HEK293 (cell line): ENCODE measurements around the gene RPL35.

Source experiments
- CTCF ChIA-PET: fragments of 350-600 bp; formaldehyde crosslinking; extraction: SDS; loops from one replicate; lab custom pipeline; 2021; ENCODE audit warnings: antibody characterized with exemption; lab: Yijun Ruan, JAX
- POLR2A ChIA-PET: fragments of 300-600 bp; formaldehyde crosslinking; extraction: SDS; loops from one replicate; lab custom pipeline; 2020; ENCODE audit warnings: antibody characterized with exemption, inconsistent platforms; lab: Yijun Ruan, JAX
- H3K27ac ChIP-seq: fragments of 200-500 bp; sonication (Bioruptor generic); 2 replicates; pipeline ENCODE4 v1.5.1; 2014; ENCODE audit warnings: low read depth, low read length, control low read depth, inconsistent platforms; ENCODE audit errors: extremely low read depth
- H3K36me3 ChIP-seq, 2 experiments: fragments of 200-500 bp in 1 of 2; sonication (Bioruptor generic) in 1 of 2; 1 replicate in 1 of 2; 2 replicates in 1 of 2; pipeline ENCODE4 v1.5.1; 2014 to 2017; ENCODE audit warnings: inconsistent platforms in 2 of 2, low read length in 2 of 2; ENCODE audit not compliant: control insufficient read depth in 2 of 2, insufficient read depth in 1 of 2
- H3K4me1 ChIP-seq: fragments of 200-500 bp; sonication (Bioruptor generic); 2 replicates; pipeline ENCODE4 v1.5.1; 2014; ENCODE audit warnings: mild to moderate bottlenecking, low read length, inconsistent platforms; ENCODE audit not compliant: control insufficient read depth, insufficient read depth
- H3K4me3 ChIP-seq: 2 replicates; pipeline ENCODE4 v1.5.1; 2011; ENCODE audit warnings: low read depth, mild to moderate bottlenecking, control low read depth, low read length, moderate library complexity
- H3K9me3 ChIP-seq: fragments of 200-500 bp; sonication (Bioruptor generic); 2 replicates; pipeline ENCODE4 v1.5.1; 2014; ENCODE audit warnings: low read depth, low read length, inconsistent platforms; ENCODE audit not compliant: control insufficient read depth, insufficient read depth
- MEIS1 ChIP-seq: sonication (generic); formaldehyde crosslinking; IDR thresholded peaks from 2 replicates; pipeline ENCODE4 v1.8.1; 2022; ENCODE audit warnings: missing genetic modification reagents, mild to moderate bottlenecking, borderline replicate concordance
- SP7 ChIP-seq: fragments of 450-650 bp; formaldehyde crosslinking; IDR thresholded peaks from 2 replicates; pipeline ENCODE4 v1.5.1; 2016; ENCODE audit warnings: missing biosample characterization, missing genetic modification characterization
- YY1 ChIP-seq: fragments of 450-650 bp; formaldehyde crosslinking; IDR thresholded peaks from 2 replicates; pipeline ENCODE4 v1.5.1; 2018; ENCODE audit warnings: missing biosample characterization, missing genetic modification characterization
- ZBTB17 ChIP-seq: fragments of 450-650 bp; formaldehyde crosslinking; IDR thresholded peaks from 2 replicates; pipeline ENCODE4 v1.5.1; 2016; ENCODE audit warnings: missing biosample characterization, missing genetic modification characterization
- ZFP3 ChIP-seq: fragments of 450-650 bp; formaldehyde crosslinking; IDR thresholded peaks from 2 replicates; pipeline ENCODE4 v1.5.1; 2016; ENCODE audit warnings: low read depth, missing biosample characterization, missing genetic modification characterization
- ZFP37 ChIP-seq: fragments of 450-650 bp; formaldehyde crosslinking; IDR thresholded peaks from 2 replicates; pipeline ENCODE4 v1.5.1; 2016; ENCODE audit warnings: missing biosample characterization, missing genetic modification characterization
- ZNF112 ChIP-seq: fragments of 450-650 bp; formaldehyde crosslinking; IDR thresholded peaks from 2 replicates; pipeline ENCODE4 v1.5.0; 2017; ENCODE audit warnings: missing biosample characterization, missing genetic modification characterization
- ZNF155 ChIP-seq: fragments of 450-650 bp; formaldehyde crosslinking; IDR thresholded peaks from 2 replicates; pipeline ENCODE4 v1.5.1; 2016; ENCODE audit warnings: missing biosample characterization, missing genetic modification characterization
- ZNF214 ChIP-seq: fragments of 450-650 bp; formaldehyde crosslinking; IDR thresholded peaks from 2 replicates; pipeline ENCODE4 v1.5.1; 2017; ENCODE audit warnings: missing biosample characterization, mild to moderate bottlenecking, missing genetic modification characterization, borderline replicate concordance
- ZNF26 ChIP-seq: fragments of 450-650 bp; formaldehyde crosslinking; IDR thresholded peaks from 2 replicates; pipeline ENCODE4 v1.5.1; 2016; ENCODE audit warnings: missing biosample characterization, missing genetic modification characterization
- ZNF423 ChIP-seq: fragments of 450-650 bp; formaldehyde crosslinking; IDR thresholded peaks from 2 replicates; pipeline ENCODE4 v1.5.1; 2016; ENCODE audit warnings: missing biosample characterization, missing genetic modification characterization
- ZNF518A ChIP-seq: fragments of 450-650 bp; formaldehyde crosslinking; conservative IDR thresholded peaks from 2 replicates; pipeline ENCODE4 v1.5.1; 2016; ENCODE audit warnings: low read depth, missing biosample characterization, missing genetic modification characterization
- ZNF623 ChIP-seq: fragments of 450-650 bp; formaldehyde crosslinking; IDR thresholded peaks from 2 replicates; pipeline ENCODE4 v1.5.1; 2016; ENCODE audit warnings: missing biosample characterization, missing genetic modification characterization
- ZNF645 ChIP-seq: fragments of 450-650 bp; formaldehyde crosslinking; IDR thresholded peaks from 2 replicates; pipeline ENCODE4; 2016; ENCODE audit warnings: missing biosample characterization, missing genetic modification characterization
- ZNF776 ChIP-seq: fragments of 450-650 bp; formaldehyde crosslinking; IDR thresholded peaks from 2 replicates; pipeline ENCODE4 v1.5.0; 2017; ENCODE audit warnings: missing biosample characterization, missing genetic modification characterization, borderline replicate concordance
- ZSCAN16 ChIP-seq: fragments of 450-650 bp; formaldehyde crosslinking; IDR thresholded peaks from 2 replicates; pipeline ENCODE4 v1.5.1; 2016; ENCODE audit warnings: missing biosample characterization, missing genetic modification characterization

RPL35 gene

GRCh38 chr9:124886866-124887492, 25.2 kb upstream of the RPL35 start:
- ChIA-PET CTCF (interaction anchor here (0.6 to 0.8 kb wide), 2 partner anchors 10 to 31 kb away, joined by 3 to 5 read pairs; no protein-coding TSS in a partner anchor), POLR2A (interaction anchor here (1.7 kb wide), 1 partner anchor 30 kb away, joined by 4 read pairs; no protein-coding TSS in a partner anchor)
- Histone ChIP-seq H3K4me1 (no peaks in the 10 kb centered on the region), H3K27ac (no peak overlapping the region), H3K9me3 (no peaks in the 10 kb centered on the region), H3K36me3 (peaks cover 0 to 73% of the 10 kb centered on the region in 2 experiments; a peak in 1 of 3 replicates), H3K4me3 (no peak overlapping the region)
- TF ChIP-seq ZNF26 = no peak
- no peak for TF ChIP-seq ZNF155
- no peak for TF ChIP-seq ZNF112 (tag by site-specific recombination)

- H3K36me3 ChIP-seq = peaks cover 0 to 77% of the 10 kb centered on the region in 2 experiments; a peak in 1 of 3 replicates
- CTCF ChIA-PET = interaction anchor here (0.6 to 0.8 kb wide), 2 partner anchors 10 to 30 kb away, joined by 3 to 5 read pairs; no protein-coding TSS in a partner anchor
- no peak for TF ChIP-seq ZFP3
- no peak for TF ChIP-seq MEIS1 (CRISPR knock-in tag)
- no peak for TF ChIP-seq ZBTB17 (tag by site-specific recombination)
- TF ChIP-seq, all 188 proteins: peak for 0
- Histone ChIP-seq H3K9me3 (no peaks in the 10 kb centered on the region), H3K4me3 (no peak overlapping the region), H3K4me1 (no peaks in the 10 kb centered on the region), H3K27ac (no peak overlapping the region)
- POLR2A ChIA-PET = no interaction called here
These were observed 24.7 kb upstream of the RPL35 start for GRCh38 chr9:124886461-124886860.

GRCh38 chr9:124885551-124885950, 23.8 kb upstream of the RPL35 start:
- H3K4me3 ChIP-seq = no peak overlapping the region
- ChIA-PET POLR2A (interaction anchor here (1.5 kb wide), 1 partner anchor 17 kb away, joined by 3 read pairs; no protein-coding TSS in a partner anchor), CTCF (no interaction called here)
- H3K9me3 ChIP-seq = no peaks in the 10 kb centered on the region
- H3K36me3 ChIP-seq = peaks cover 0 to 77% of the 10 kb centered on the region in 2 experiments; a peak in 1 of 3 replicates
- H3K4me1 ChIP-seq = no peaks in the 10 kb centered on the region
- no peak overlapping the region for H3K27ac ChIP-seq
- TF ChIP-seq ZNF423 (tag by site-specific recombination) (no peak), ZSCAN16 (tag by site-specific recombination) (no peak), SP7 (tag by site-specific recombination) (no peak), ZNF623 (peak; percentile 58; the same call in 1 of the 2 replicates)

GRCh38 chr9:124884376-124884775, 22.6 kb upstream of the RPL35 start:
- Histone ChIP-seq H3K9me3 (no peaks in the 10 kb centered on the region), H3K27ac (no peak overlapping the region), H3K36me3 (peaks cover 0 to 77% of the 10 kb centered on the region in 2 experiments; a peak in 1 of 3 replicates), H3K4me3 (no peak overlapping the region), H3K4me1 (no peaks in the 10 kb centered on the region)
- ChIA-PET CTCF (interaction anchor here (0.6 kb wide), 1 partner anchor 108 kb away, joined by 3 read pairs; no protein-coding TSS in a partner anchor), POLR2A (interaction anchor here (1.0 to 1.5 kb wide), 2 partner anchors 16 to 24 kb away, joined by 3 to 4 read pairs; no protein-coding TSS in a partner anchor)
- no peak for TF ChIP-seq ZFP37 (tag by site-specific recombination)
- no peak for TF ChIP-seq ZNF645 (tag by site-specific recombination)
- no peak for TF ChIP-seq ZFP3
- TF ChIP-seq ZNF623 = no peak
- TF ChIP-seq ZNF518A = no peak
- no peak for TF ChIP-seq ZNF776 (tag by site-specific recombination)
- no peak for TF ChIP-seq YY1 (tag by site-specific recombination)
- TF ChIP-seq ZNF214 (tag by site-specific recombination) = no peak
- TF ChIP-seq ZNF112 (tag by site-specific recombination) = no peak
